ENCODE data around the gene OR4X1.

GRCh38 chr11:48305923-48306322 lies 42.3 kb downstream of the OR4X1 start, which contains the start of gene OR4S1:
- TF ChIP-seq, protein P1, sequence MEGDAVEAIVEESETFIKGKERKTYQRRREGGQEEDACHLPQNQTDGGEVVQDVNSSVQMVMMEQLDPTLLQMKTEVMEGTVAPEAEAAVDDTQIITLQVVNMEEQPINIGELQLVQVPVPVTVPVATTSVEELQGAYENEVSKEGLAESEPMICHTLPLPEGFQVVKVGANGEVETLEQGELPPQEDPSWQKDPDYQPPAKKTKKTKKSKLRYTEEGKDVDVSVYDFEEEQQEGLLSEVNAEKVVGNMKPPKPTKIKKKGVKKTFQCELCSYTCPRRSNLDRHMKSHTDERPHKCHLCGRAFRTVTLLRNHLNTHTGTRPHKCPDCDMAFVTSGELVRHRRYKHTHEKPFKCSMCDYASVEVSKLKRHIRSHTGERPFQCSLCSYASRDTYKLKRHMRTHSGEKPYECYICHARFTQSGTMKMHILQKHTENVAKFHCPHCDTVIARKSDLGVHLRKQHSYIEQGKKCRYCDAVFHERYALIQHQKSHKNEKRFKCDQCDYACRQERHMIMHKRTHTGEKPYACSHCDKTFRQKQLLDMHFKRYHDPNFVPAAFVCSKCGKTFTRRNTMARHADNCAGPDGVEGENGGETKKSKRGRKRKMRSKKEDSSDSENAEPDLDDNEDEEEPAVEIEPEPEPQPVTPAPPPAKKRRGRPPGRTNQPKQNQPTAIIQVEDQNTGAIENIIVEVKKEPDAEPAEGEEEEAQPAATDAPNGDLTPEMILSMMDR (conservative IDR thresholded peaks at IDR 0.05; ENCODE audit: low read length), result no peak
- TF ChIP-seq EZH2phosphoT487 (IDR thresholded peaks at IDR 0.05; ENCODE audit: borderline replicate concordance, low read depth, low read length), result no peak
